ENCODE results near the gene DLL4. TPM values are rescaled to one million over a fixed set of nuclear protein-coding genes. Genes with fewer than 3 reads are reported as not detected.
A peak's percentile ranks its signal among the peaks of the same experiment; 100 is the strongest.
"Not testable (repeated sequence)": the region's sequence is repeated elsewhere in the genome, so short reads cannot be mapped to it uniquely, and the experiment has no call there.

Gene DLL4
- total and polyA plus RNA-seq, 4 donors: 5.6 to 8.5 (median 6.7) TPM

- 28% methylated on average over 23 of the region's 23 CpGs for WGBS (ENCODE audit: insufficient coverage)
- peak overlapping the region; percentile 60 for H3K4me3 ChIP-seq (ENCODE audit: low read depth, low read length)
- H3K9me3 ChIP-seq (ENCODE audit: control insufficient read depth, insufficient read depth, low read length): no peaks in the 10 kb centered on the region
- DNase-seq (ENCODE audit: low read depth in 4 of 6, low spot score in 6 of 6): no peak
- H3K36me3 ChIP-seq (ENCODE audit: control insufficient read depth, insufficient read depth, low read length): peaks cover 19% of the 10 kb centered on the region
- H3K4me1 ChIP-seq (ENCODE audit: control insufficient read depth, insufficient read depth, low read length): peaks cover 44% of the 10 kb centered on the region
- H3K27me3 ChIP-seq (ENCODE audit: control insufficient read depth, insufficient read depth, low read length): peaks cover 16% of the 10 kb centered on the region
- H3K27ac ChIP-seq (ENCODE audit: low read depth, low read length): peak overlapping the region; percentile 6
Observed at GRCh38 chr15:40952301-40952900, 23.3 kb downstream of the DLL4 start.

- under 1% methylated on average over 72 of the region's 72 CpGs for WGBS (ENCODE audit: insufficient coverage)
- H3K27ac ChIP-seq (ENCODE audit: low read depth, low read length): peak within 1 kb of the TSS; percentile 25
- peak within 1 kb of the TSS; percentile 60 for H3K4me3 ChIP-seq (ENCODE audit: low read depth, low read length)
- H3K27me3 ChIP-seq (ENCODE audit: control insufficient read depth, insufficient read depth, low read length): peaks cover 16% of the 10 kb centered on the region
- peak; percentile 78 to 99 (median 86) for DNase-seq (ENCODE audit: low read depth in 4 of 6, low spot score in 6 of 6)
- H3K4me1 ChIP-seq (ENCODE audit: control insufficient read depth, insufficient read depth, low read length): peaks cover 51% of the 10 kb centered on the region
- H3K9me3 ChIP-seq (ENCODE audit: control insufficient read depth, insufficient read depth, low read length): no peaks in the 10 kb centered on the region
- H3K36me3 ChIP-seq (ENCODE audit: control insufficient read depth, insufficient read depth, low read length): peaks cover 22% of the 10 kb centered on the region
Observed at GRCh38 chr15:40952901-40953712, 24.0 kb downstream of the DLL4 start, which contains the start of gene CHAC1. TSS of gene CHAC1 (plus strand) at chr15:40953471. CDS start at chr15:40953584, 113 bp downstream.

GRCh38 chr15:40953713-40954074, 24.6 kb downstream of the DLL4 start:
- 3% methylated on average over 17 of the region's 17 CpGs for WGBS (ENCODE audit: insufficient coverage)
- Histone ChIP-seq H3K36me3 (ENCODE audit: control insufficient read depth, insufficient read depth, low read length) (peaks cover 22% of the 10 kb centered on the region), H3K27me3 (ENCODE audit: control insufficient read depth, insufficient read depth, low read length) (peaks cover 16% of the 10 kb centered on the region), H3K9me3 (ENCODE audit: control insufficient read depth, insufficient read depth, low read length) (no peaks in the 10 kb centered on the region), H3K4me1 (ENCODE audit: control insufficient read depth, insufficient read depth, low read length) (peaks cover 51% of the 10 kb centered on the region), H3K27ac (ENCODE audit: low read depth, low read length) (peak overlapping the region; percentile 25), H3K4me3 (ENCODE audit: low read depth, low read length) (peak overlapping the region; percentile 60)
- no peak for DNase-seq (ENCODE audit: low read depth in 4 of 6, low spot score in 6 of 6)

- not testable (repeated sequence) for H3K27ac ChIP-seq (ENCODE audit: low read depth, low read length)
- DNase-seq (ENCODE audit: low read depth in 4 of 6, low spot score in 6 of 6): peak in 1 of 6 donors; percentile 14
- H3K4me1 ChIP-seq (ENCODE audit: control insufficient read depth, insufficient read depth, low read length): peaks cover 51% of the 10 kb centered on the region
Observed at GRCh38 chr15:40954158-40954848, 25.2 kb downstream of the DLL4 start.

GRCh38 chr15:40955141-40955903, 26.2 kb downstream of the DLL4 start:
- Histone ChIP-seq H3K4me3 (ENCODE audit: low read depth, low read length) (no peak overlapping the region), H3K27ac (ENCODE audit: low read depth, low read length) (no peak overlapping the region)

More at GRCh38 chr15:40954158-40954848, 25.2 kb downstream of the DLL4 start:
- peaks cover 14% of the 10 kb centered on the region for H3K27me3 ChIP-seq (ENCODE audit: control insufficient read depth, insufficient read depth, low read length)
- peaks cover 22% of the 10 kb centered on the region for H3K36me3 ChIP-seq (ENCODE audit: control insufficient read depth, insufficient read depth, low read length)
- H3K9me3 ChIP-seq (ENCODE audit: control insufficient read depth, insufficient read depth, low read length): not testable (repeated sequence)
- WGBS (ENCODE audit: insufficient coverage): 71% methylated on average over 2 of the region's 8 CpGs
- peak overlapping the region; percentile 60 for H3K4me3 ChIP-seq (ENCODE audit: low read depth, low read length)

GRCh38 chr15:40955930-40956540, 26.9 kb downstream of the DLL4 start:
- H3K27me3 ChIP-seq (ENCODE audit: control insufficient read depth, insufficient read depth, low read length): peaks cover 11% of the 10 kb centered on the region
- peaks cover 62% of the 10 kb centered on the region for H3K4me1 ChIP-seq (ENCODE audit: control insufficient read depth, insufficient read depth, low read length)
- no peak overlapping the region for H3K27ac ChIP-seq (ENCODE audit: low read depth, low read length)
- H3K4me3 ChIP-seq (ENCODE audit: low read depth, low read length): no peak overlapping the region
- peaks cover 22% of the 10 kb centered on the region for H3K36me3 ChIP-seq (ENCODE audit: control insufficient read depth, insufficient read depth, low read length)
- H3K9me3 ChIP-seq (ENCODE audit: control insufficient read depth, insufficient read depth, low read length): no peaks in the 10 kb centered on the region
- no CpG with 5 or more reads among the region's 3 CpGs for WGBS (ENCODE audit: insufficient coverage)
- peak in 1 of 6 donors; percentile 37 for DNase-seq (ENCODE audit: low read depth in 4 of 6, low spot score in 6 of 6)

More at GRCh38 chr15:40955141-40955903, 26.2 kb downstream of the DLL4 start:
- H3K9me3 ChIP-seq (ENCODE audit: control insufficient read depth, insufficient read depth, low read length): no peaks in the 10 kb centered on the region
- H3K27me3 ChIP-seq (ENCODE audit: control insufficient read depth, insufficient read depth, low read length): peaks cover 11% of the 10 kb centered on the region
- H3K4me1 ChIP-seq (ENCODE audit: control insufficient read depth, insufficient read depth, low read length): peaks cover 57% of the 10 kb centered on the region
- WGBS (ENCODE audit: insufficient coverage): 92% methylated on average over 20 of the region's 20 CpGs
- no peak for DNase-seq (ENCODE audit: low read depth in 4 of 6, low spot score in 6 of 6)
- H3K36me3 ChIP-seq (ENCODE audit: control insufficient read depth, insufficient read depth, low read length): peaks cover 22% of the 10 kb centered on the region

- DNase-seq (ENCODE audit: low read depth in 4 of 6, low spot score in 6 of 6): no peak
- Histone ChIP-seq H3K4me1 (ENCODE audit: control insufficient read depth, insufficient read depth, low read length) (peaks cover 62% of the 10 kb centered on the region), H3K36me3 (ENCODE audit: control insufficient read depth, insufficient read depth, low read length) (peaks cover 22% of the 10 kb centered on the region), H3K4me3 (ENCODE audit: low read depth, low read length) (no peak overlapping the region), H3K27ac (ENCODE audit: low read depth, low read length) (no peak overlapping the region), H3K27me3 (ENCODE audit: control insufficient read depth, insufficient read depth, low read length) (peaks cover 11% of the 10 kb centered on the region), H3K9me3 (ENCODE audit: control insufficient read depth, insufficient read depth, low read length) (no peaks in the 10 kb centered on the region)
- 81% methylated on average over 3 of the region's 3 CpGs for WGBS (ENCODE audit: insufficient coverage)
Observed at GRCh38 chr15:40956541-40956982, 27.4 kb downstream of the DLL4 start.

- H3K36me3 ChIP-seq (ENCODE audit: control insufficient read depth, insufficient read depth, low read length): peaks cover 22% of the 10 kb centered on the region
- no peaks in the 10 kb centered on the region for H3K9me3 ChIP-seq (ENCODE audit: control insufficient read depth, insufficient read depth, low read length)
- peaks cover 11% of the 10 kb centered on the region for H3K27me3 ChIP-seq (ENCODE audit: control insufficient read depth, insufficient read depth, low read length)
- 100% methylated on average over 2 of the region's 4 CpGs for WGBS (ENCODE audit: insufficient coverage)
- peaks cover 61% of the 10 kb centered on the region for H3K4me1 ChIP-seq (ENCODE audit: control insufficient read depth, insufficient read depth, low read length)
- no peak overlapping the region for H3K4me3 ChIP-seq (ENCODE audit: low read depth, low read length)
- H3K27ac ChIP-seq (ENCODE audit: low read depth, low read length): no peak overlapping the region
- no peak for DNase-seq (ENCODE audit: low read depth in 4 of 6, low spot score in 6 of 6)
Observed at GRCh38 chr15:40957041-40957555, 28.0 kb downstream of the DLL4 start.
